CD4-positive, alpha-beta T cell (primary cell): Measurements from ENCODE around the gene NIT1. TPM values are rescaled to one million over a fixed set of nuclear protein-coding genes. Genes with fewer than 3 reads are reported as not detected.

Experiments used
- ATAC-seq: fragments of 200-7000 bp; cut with Tn5 transposase; one replicate; pipeline ENCODE4 v1.10.0; 2022; ENCODE audit warnings: mild to moderate bottlenecking; ENCODE audit not compliant: poor library complexity
- CTCF ChIA-PET: fragments of 350-600 bp; sonication (Branson Sonifier 250); formaldehyde crosslinking; loops from one replicate; lab custom pipeline; 2021; ENCODE audit warnings: antibody characterized with exemption, inconsistent platforms; lab: Charles Lee
- POLR2A ChIA-PET: fragments of 350-600 bp; sonication (Branson Sonifier 250); formaldehyde crosslinking; loops from one replicate; lab custom pipeline; 2021; ENCODE audit warnings: antibody characterized with exemption, inconsistent platforms; lab: Charles Lee
- DNase-seq, 14 experiments: peaks; one replicate each; pipeline ENCODE4 v3.0.0-alpha.2; 2013 to 2020; ENCODE audit warnings: mixed read lengths in 2 of 14
- H3K27ac ChIP-seq, 2 donors: one replicate each; pipeline versions ENCODE4 v1.5.1 to v1.7.0; 2013; ENCODE audit warnings: low read length in 2 of 2, low read depth in 1 of 2, mild to moderate bottlenecking in 1 of 2
- H3K27me3 ChIP-seq, 2 experiments: 1 replicate in 1 of 2; 2 replicates in 1 of 2; pipeline versions ENCODE4 v1.6.1 to v1.7.0; 2013; ENCODE audit warnings: low read length in 2 of 2, control low read depth in 1 of 2, mild to moderate bottlenecking in 1 of 2, moderate library complexity in 1 of 2; ENCODE audit not compliant: insufficient read depth in 2 of 2, control insufficient read depth in 1 of 2
- H3K36me3 ChIP-seq: one replicate; pipeline ENCODE4 v1.6.1; 2013; ENCODE audit warnings: low read length, control low read depth; ENCODE audit not compliant: insufficient read depth
- H3K4me1 ChIP-seq: one replicate; pipeline ENCODE4 v1.6.1; 2013; ENCODE audit warnings: low read length, control low read depth; ENCODE audit not compliant: insufficient read depth
- H3K4me3 ChIP-seq: one replicate; pipeline ENCODE4 v1.5.1; 2013; ENCODE audit warnings: mild to moderate bottlenecking, low read length, moderate library complexity
- H3K9me3 ChIP-seq, 2 experiments: 1 replicate in 1 of 2; 2 replicates in 1 of 2; pipeline versions ENCODE4 v1.6.1 to v1.7.0; 2013; ENCODE audit warnings: low read length in 2 of 2, mild to moderate bottlenecking in 2 of 2, control low read depth in 1 of 2, moderate library complexity in 1 of 2; ENCODE audit not compliant: control insufficient read depth in 1 of 2, insufficient read depth in 1 of 2
- H3K27ac Mint-ChIP-seq: one replicate; pipeline ENCODE4 v1.8.0; 2020; ENCODE audit warnings: mixed read lengths
- H3K27me3 Mint-ChIP-seq: one replicate; pipeline ENCODE4 v1.8.0; 2021; ENCODE audit warnings: mixed read lengths
- H3K36me3 Mint-ChIP-seq: one replicate; pipeline ENCODE4 v1.8.0; 2021; ENCODE audit warnings: low read depth, mixed read lengths
- H3K4me1 Mint-ChIP-seq: one replicate; pipeline ENCODE4 v1.8.0; 2021; ENCODE audit warnings: low read depth, mixed read lengths
- H3K4me3 Mint-ChIP-seq: one replicate; pipeline ENCODE4 v1.8.0; 2020; ENCODE audit warnings: mild to moderate bottlenecking, mixed read lengths
- H3K9me3 Mint-ChIP-seq: one replicate; pipeline ENCODE4 v1.8.0; 2020; ENCODE audit warnings: mixed read lengths
- intact Hi-C, 2 experiments: fragments of 100-400 bp; cut with DNase I in 1 of 2; cut with micrococcal nuclease in 1 of 2; formaldehyde crosslinking; loops; one replicate each; pipeline versions ENCODE4 v1.15.1 to v1.9.0; 2023 to 2025; cut with DNase I, micrococcal nuclease
- total RNA-seq, 174 experiments: library from RNA in 2 of 174; stranded (reverse) in 2 of 174; gene quantifications; one replicate each; pipeline ENCODE4 v1.2.3 and lab custom pipeline; 2021 to 2026
- TF ChIP-seq, protein P1 (sequence below): fragments of 200-600 bp; IDR thresholded peaks from one replicate; pipeline ENCODE4 v1.8.0; 2022; ENCODE audit warnings: antibody characterized with exemption, mild to moderate bottlenecking

Gene NIT1
- total RNA-seq, 2 experiments from 2014 or later: 15.9 to 18.0 TPM

GRCh38 chr1:161088587-161089110 lies 29.3 kb upstream of the NIT1 start:
- DNase-seq (peak in 1 of 14 experiments; percentile 37), ATAC-seq (no peak)
- Mint-ChIP-seq H3K36me3 (no peaks in the 10 kb centered on the region), H3K27ac (no peak overlapping the region), H3K4me1 (peaks cover 9% of the 10 kb centered on the region), H3K27me3 (no peaks in the 10 kb centered on the region), H3K4me3 (no peak overlapping the region), H3K9me3 (no peaks in the 10 kb centered on the region)
- Histone ChIP-seq H3K36me3 (no peaks in the 10 kb centered on the region), H3K4me1 (no peaks in the 10 kb centered on the region), H3K4me3 (no peak overlapping the region), H3K27ac (no peak overlapping the region), H3K9me3 (no peaks in the 10 kb centered on the region), H3K27me3 (no peaks in the 10 kb centered on the region)
- TF ChIP-seq, protein P1, sequence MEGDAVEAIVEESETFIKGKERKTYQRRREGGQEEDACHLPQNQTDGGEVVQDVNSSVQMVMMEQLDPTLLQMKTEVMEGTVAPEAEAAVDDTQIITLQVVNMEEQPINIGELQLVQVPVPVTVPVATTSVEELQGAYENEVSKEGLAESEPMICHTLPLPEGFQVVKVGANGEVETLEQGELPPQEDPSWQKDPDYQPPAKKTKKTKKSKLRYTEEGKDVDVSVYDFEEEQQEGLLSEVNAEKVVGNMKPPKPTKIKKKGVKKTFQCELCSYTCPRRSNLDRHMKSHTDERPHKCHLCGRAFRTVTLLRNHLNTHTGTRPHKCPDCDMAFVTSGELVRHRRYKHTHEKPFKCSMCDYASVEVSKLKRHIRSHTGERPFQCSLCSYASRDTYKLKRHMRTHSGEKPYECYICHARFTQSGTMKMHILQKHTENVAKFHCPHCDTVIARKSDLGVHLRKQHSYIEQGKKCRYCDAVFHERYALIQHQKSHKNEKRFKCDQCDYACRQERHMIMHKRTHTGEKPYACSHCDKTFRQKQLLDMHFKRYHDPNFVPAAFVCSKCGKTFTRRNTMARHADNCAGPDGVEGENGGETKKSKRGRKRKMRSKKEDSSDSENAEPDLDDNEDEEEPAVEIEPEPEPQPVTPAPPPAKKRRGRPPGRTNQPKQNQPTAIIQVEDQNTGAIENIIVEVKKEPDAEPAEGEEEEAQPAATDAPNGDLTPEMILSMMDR: no peak
- POLR2A ChIA-PET: interaction anchor here (0.9 to 1.2 kb wide), 2 partner anchors 9 to 42 kb away, joined by 3 read pairs; partner anchors contain the start of gene KLHDC9
- CTCF ChIA-PET: no interaction called here
- intact Hi-C loops: no loop called here

- H3K4me3 Mint-ChIP-seq: no peak within 1 kb of the TSS
- intact Hi-C loops: no loop called here
- ChIA-PET CTCF (no interaction called here), POLR2A (interaction anchor here (0.9 to 1.2 kb wide), 2 partner anchors 9 to 43 kb away, joined by 3 read pairs; partner anchors contain the start of gene KLHDC9)
- DNase-seq: peak in 1 of 14 experiments; percentile 21
- no peaks in the 10 kb centered on the region for H3K27me3 Mint-ChIP-seq
- no peak for ATAC-seq
- H3K9me3 ChIP-seq: no peaks in the 10 kb centered on the region
- no peaks in the 10 kb centered on the region for H3K36me3 ChIP-seq
- H3K4me1 ChIP-seq: no peaks in the 10 kb centered on the region
- H3K27ac ChIP-seq: no peak within 1 kb of the TSS
- H3K4me3 ChIP-seq: no peak within 1 kb of the TSS
- TF ChIP-seq, protein P1: no peak
- H3K4me1 Mint-ChIP-seq: peaks cover 9% of the 10 kb centered on the region
- H3K36me3 Mint-ChIP-seq: no peaks in the 10 kb centered on the region
- no peak within 1 kb of the TSS for H3K27ac Mint-ChIP-seq
- H3K27me3 ChIP-seq: no peaks in the 10 kb centered on the region
- no peaks in the 10 kb centered on the region for H3K9me3 Mint-ChIP-seq
These were observed 28.5 kb upstream of the NIT1 start, which contains the start of gene NECTIN4 for GRCh38 chr1:161089251-161089924. Gene NECTIN4 (minus strand): TSS chr1:161089558. CDS start chr1:161089296, 262 bp downstream.

DNA sequence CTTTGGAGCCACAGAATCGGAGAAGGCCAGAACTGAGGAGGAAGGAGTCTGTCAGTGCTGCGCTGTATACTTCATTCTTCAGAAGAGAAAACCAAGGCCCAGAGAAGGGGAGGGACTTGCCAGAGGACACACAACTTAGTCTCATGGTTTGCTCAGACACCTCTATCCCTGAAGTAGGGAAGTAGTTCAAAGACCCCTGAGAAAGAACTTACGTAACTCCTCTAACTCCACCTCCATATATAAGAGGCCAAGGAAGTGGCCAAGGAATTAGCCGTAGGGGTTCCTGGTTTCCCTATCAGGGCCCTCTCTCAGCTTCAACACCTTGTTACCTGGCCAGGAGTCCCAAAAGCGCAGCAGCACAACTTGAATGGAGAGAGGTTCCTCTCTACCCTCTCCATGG lies 28.0 kb upstream of the NIT1 start:
- peaks cover 9% of the 10 kb centered on the region for H3K4me1 Mint-ChIP-seq
- H3K9me3 Mint-ChIP-seq: no peaks in the 10 kb centered on the region
- POLR2A ChIA-PET: interaction anchor here (1.2 kb wide), 1 partner anchor 8 kb away, joined by 3 read pairs; the partner anchor contains the start of gene KLHDC9
- ATAC-seq (no peak), DNase-seq (no peak)
- Histone ChIP-seq H3K9me3 (no peaks in the 10 kb centered on the region), H3K27me3 (no peaks in the 10 kb centered on the region), H3K4me3 (no peak overlapping the region), H3K36me3 (no peaks in the 10 kb centered on the region), H3K27ac (no peak overlapping the region), H3K4me1 (no peaks in the 10 kb centered on the region)
- TF ChIP-seq, protein P1: no peak
- no peak overlapping the region for H3K4me3 Mint-ChIP-seq
- H3K36me3 Mint-ChIP-seq: no peaks in the 10 kb centered on the region
- CTCF ChIA-PET: no interaction called here
- no peak overlapping the region for H3K27ac Mint-ChIP-seq
- intact Hi-C loops: loop anchor here (2.0 to 10.0 kb wide), 2 partner anchors 17 to 255 kb away; no protein-coding TSS in a partner anchor
- H3K27me3 Mint-ChIP-seq: no peaks in the 10 kb centered on the region
